Stimulated activated naive B cell treated with anti-CD40 and anti-IgM and Interleukin-4, amounts not matched to agents 10 μg/mL and 1 μg/mL and 100 μg/mL, for 72 hours (primary cell): Measurements from ENCODE around the gene GDPD1.
"Not testable (repeated sequence)": the region's sequence is repeated elsewhere in the genome, so short reads cannot be mapped to it uniquely, and the experiment has no call there.

Source experiments
- ATAC-seq, 2 donors: fragments of 150-1000 bp; cut with Tn5 transposase; replicated peaks; 2 replicates each; pipeline ENCODE4 v1.10.0; 2021; ENCODE audit warnings: moderate library complexity in 1 of 2
- DNase-seq: peaks from one replicate; pipeline ENCODE4 v3.0.0; 2021
- H3K27ac Mint-ChIP-seq: one replicate; pipeline ENCODE4 v1.8.0; 2022; ENCODE audit warnings: mild to moderate bottlenecking, mixed read lengths
- H3K27me3 Mint-ChIP-seq, 2 donors: one replicate each; pipeline ENCODE4 v1.8.0; 2022; ENCODE audit warnings: mixed read lengths in 2 of 2
- H3K36me3 Mint-ChIP-seq, 2 donors: one replicate each; pipeline ENCODE4 v1.8.0; 2022; ENCODE audit warnings: mixed read lengths in 2 of 2, mild to moderate bottlenecking in 1 of 2
- H3K4me1 Mint-ChIP-seq, 2 donors: one replicate each; pipeline ENCODE4 v1.8.0; 2022; ENCODE audit warnings: mixed read lengths in 2 of 2, mild to moderate bottlenecking in 1 of 2
- H3K4me3 Mint-ChIP-seq, 2 donors: one replicate each; pipeline ENCODE4 v1.8.0; 2022; ENCODE audit warnings: mild to moderate bottlenecking in 2 of 2, mixed read lengths in 2 of 2, moderate library complexity in 1 of 2
- H3K9me3 Mint-ChIP-seq, 2 donors: one replicate each; pipeline ENCODE4 v1.8.0; 2022; ENCODE audit warnings: mixed read lengths in 2 of 2, mild to moderate bottlenecking in 1 of 2

Gene GDPD1

GRCh38 chr17:59220328-59221158 lies at the start of gene GDPD1:
TSS of gene GDPD1 (plus strand) at chr17:59220511. CDS start at chr17:59220610, 99 bp downstream.
- no peaks in the 10 kb centered on the region for H3K9me3 Mint-ChIP-seq
- H3K4me1 Mint-ChIP-seq, result peaks cover 5 to 11% of the 10 kb centered on the region in 2 donors
- peak; percentile 95 for DNase-seq
- peak; percentile 99 for ATAC-seq
- H3K27me3 Mint-ChIP-seq, result no peaks in the 10 kb centered on the region
- peak within 1 kb of the TSS; percentile 93 to 99 for H3K4me3 Mint-ChIP-seq
- peaks cover 0 to 4% of the 10 kb centered on the region in 2 donors for H3K36me3 Mint-ChIP-seq
- H3K27ac Mint-ChIP-seq, result peak within 1 kb of the TSS; percentile 94

DNA sequence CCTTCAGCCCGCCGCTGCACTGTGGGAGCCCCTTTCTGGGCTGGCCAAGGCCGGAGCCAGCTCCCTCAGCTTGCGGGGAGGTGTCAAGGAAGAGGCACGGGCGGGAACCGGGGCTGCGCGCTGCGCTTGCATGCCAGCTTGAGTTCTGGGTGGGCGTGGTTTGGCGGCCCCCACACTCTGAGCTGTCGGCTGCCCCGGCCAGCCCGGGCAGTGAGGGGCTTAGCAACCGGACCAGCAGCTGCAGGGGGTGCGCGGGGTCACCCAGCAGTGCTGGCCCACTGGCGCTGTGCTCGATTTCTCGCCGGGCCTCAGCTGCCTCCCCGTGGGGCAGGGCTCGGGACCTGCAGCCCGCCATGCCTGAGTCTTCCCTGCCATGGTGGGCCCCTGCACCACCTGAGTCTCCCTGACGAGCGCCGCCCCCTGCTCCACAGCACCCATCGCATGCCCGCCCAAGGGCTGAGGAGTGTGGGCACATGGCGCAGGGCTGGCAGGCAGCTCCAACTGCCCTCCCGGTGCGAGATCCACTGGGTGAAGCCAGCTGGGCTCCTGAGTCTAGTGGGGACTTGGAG lies 47.8 kb upstream of the GDPD1 start:
- H3K36me3 Mint-ChIP-seq, result peaks cover 6 to 9% of the 10 kb centered on the region in 2 donors
- no peaks in the 10 kb centered on the region for H3K27me3 Mint-ChIP-seq
- no peak overlapping the region for H3K4me3 Mint-ChIP-seq
- peaks cover 5 to 6% of the 10 kb centered on the region in 2 donors for H3K4me1 Mint-ChIP-seq
- ATAC-seq, result no peak
- no peak for DNase-seq
- H3K27ac Mint-ChIP-seq, result no peak overlapping the region
- H3K9me3 Mint-ChIP-seq, result no peaks in the 10 kb centered on the region

DNA sequence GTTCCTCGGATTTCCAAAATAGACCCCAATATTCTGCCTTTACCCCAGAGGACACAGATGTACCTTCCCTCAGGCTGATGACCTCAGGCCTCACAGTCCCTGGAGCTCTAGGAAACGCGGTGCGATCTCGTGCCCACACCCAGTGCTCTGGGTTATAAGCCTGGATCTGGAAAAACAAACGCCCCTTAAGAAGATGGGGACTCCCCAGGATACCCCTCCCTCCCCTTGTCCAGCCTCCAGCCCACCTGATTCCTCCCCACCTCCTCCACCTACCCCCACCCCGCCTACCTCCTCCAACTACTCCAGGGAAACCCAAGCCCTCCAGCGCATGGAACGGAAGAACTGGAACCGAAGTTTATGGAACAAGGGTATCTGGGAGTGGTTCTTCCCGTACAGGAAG lies 45.6 kb upstream of the GDPD1 start:
- no peaks in the 10 kb centered on the region for H3K9me3 Mint-ChIP-seq
- H3K36me3 Mint-ChIP-seq, result peaks cover 6 to 9% of the 10 kb centered on the region in 2 donors
- DNase-seq (no peak), ATAC-seq (no peak)
- no peak overlapping the region for H3K4me3 Mint-ChIP-seq
- no peaks in the 10 kb centered on the region for H3K27me3 Mint-ChIP-seq
- no peak overlapping the region for H3K27ac Mint-ChIP-seq
- peaks cover 3 to 7% of the 10 kb centered on the region in 2 donors for H3K4me1 Mint-ChIP-seq

GRCh38 chr17:59175076-59175475 lies 45.2 kb upstream of the GDPD1 start:
- ATAC-seq (no peak), DNase-seq (no peak)
- H3K27me3 Mint-ChIP-seq, result no peaks in the 10 kb centered on the region
- peaks cover 3 to 7% of the 10 kb centered on the region in 2 donors for H3K4me1 Mint-ChIP-seq
- H3K9me3 Mint-ChIP-seq, result no peaks in the 10 kb centered on the region
- H3K36me3 Mint-ChIP-seq, result peaks cover 6 to 9% of the 10 kb centered on the region in 2 donors
- H3K27ac Mint-ChIP-seq, result no peak overlapping the region
- no peak overlapping the region for H3K4me3 Mint-ChIP-seq

GRCh38 chr17:59178266-59178985 lies 41.9 kb upstream of the GDPD1 start:
- no peak for DNase-seq
- ATAC-seq, result no peak
- no peak overlapping the region for H3K4me3 Mint-ChIP-seq
- H3K27ac Mint-ChIP-seq, result no peak overlapping the region
- H3K36me3 Mint-ChIP-seq, result peaks cover 5 to 6% of the 10 kb centered on the region in 2 donors
- no peaks in the 10 kb centered on the region for H3K27me3 Mint-ChIP-seq
- H3K4me1 Mint-ChIP-seq, result peaks cover 3 to 7% of the 10 kb centered on the region in 2 donors
- H3K9me3 Mint-ChIP-seq, result no peaks in the 10 kb centered on the region

DNA sequence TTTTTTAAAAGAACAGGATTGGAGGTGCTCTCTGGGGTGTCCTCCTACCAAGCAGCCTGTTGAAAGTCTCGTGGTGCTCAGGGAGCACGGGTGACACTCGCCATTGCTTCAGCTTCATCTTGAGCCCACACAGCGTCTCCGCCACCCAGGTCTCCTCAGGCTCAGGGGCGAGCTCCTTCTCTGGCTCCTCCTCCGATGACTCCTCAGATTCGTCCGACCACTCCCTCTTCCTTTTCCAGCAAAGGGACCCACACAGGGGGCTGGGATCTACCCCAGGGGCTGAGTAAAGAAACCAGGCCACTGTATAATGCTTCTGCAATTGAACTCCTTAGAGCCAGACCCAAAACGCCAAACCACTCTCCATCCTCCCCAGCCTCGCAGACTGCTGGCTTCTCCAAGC lies 40.7 kb upstream of the GDPD1 start:
- not testable (repeated sequence) for DNase-seq, H3K27me3 Mint-ChIP-seq, H3K36me3 Mint-ChIP-seq, H3K9me3 Mint-ChIP-seq, H3K27ac Mint-ChIP-seq, ATAC-seq, H3K4me1 Mint-ChIP-seq, H3K4me3 Mint-ChIP-seq

- Mint-ChIP-seq H3K27me3 (no peaks in the 10 kb centered on the region), H3K36me3 (no peaks in the 10 kb centered on the region)
- DNase-seq, result no peak
Measured at GRCh38 chr17:59180626-59181025, 39.7 kb upstream of the GDPD1 start.

DNA sequence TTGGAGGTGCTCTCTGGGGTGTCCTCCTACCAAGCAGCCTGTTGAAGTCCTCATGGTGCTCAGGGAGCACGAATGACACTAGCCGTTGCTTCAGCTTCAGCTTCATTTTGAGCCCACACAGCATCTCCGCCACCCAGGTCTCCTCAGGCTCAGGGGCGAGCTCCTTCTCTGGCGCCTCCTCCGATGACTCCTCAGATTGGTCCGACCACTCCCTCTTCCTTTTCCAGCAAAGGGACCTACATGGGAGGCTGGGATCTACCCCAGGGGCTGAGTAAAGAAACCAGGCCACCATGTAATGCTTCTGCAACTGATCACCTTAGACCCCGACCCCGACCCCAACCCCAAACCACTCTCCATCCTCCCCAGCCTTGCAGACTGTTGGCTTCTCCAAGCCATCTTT lies 38.8 kb upstream of the GDPD1 start:
- ATAC-seq (no peak), DNase-seq (no peak)
- Mint-ChIP-seq H3K36me3 (peaks cover 0 to 2% of the 10 kb centered on the region in 2 donors), H3K4me3 (no peak overlapping the region), H3K27ac (no peak overlapping the region), H3K4me1 (peaks cover 3 to 7% of the 10 kb centered on the region in 2 donors), H3K27me3 (no peaks in the 10 kb centered on the region), H3K9me3 (no peaks in the 10 kb centered on the region)

More at GRCh38 chr17:59180626-59181025, 39.7 kb upstream of the GDPD1 start:
- Mint-ChIP-seq H3K4me1 (peaks cover 3 to 7% of the 10 kb centered on the region in 2 donors), H3K4me3 (no peak overlapping the region), H3K27ac (no peak overlapping the region), H3K9me3 (no peaks in the 10 kb centered on the region)
- no peak for ATAC-seq

DNA sequence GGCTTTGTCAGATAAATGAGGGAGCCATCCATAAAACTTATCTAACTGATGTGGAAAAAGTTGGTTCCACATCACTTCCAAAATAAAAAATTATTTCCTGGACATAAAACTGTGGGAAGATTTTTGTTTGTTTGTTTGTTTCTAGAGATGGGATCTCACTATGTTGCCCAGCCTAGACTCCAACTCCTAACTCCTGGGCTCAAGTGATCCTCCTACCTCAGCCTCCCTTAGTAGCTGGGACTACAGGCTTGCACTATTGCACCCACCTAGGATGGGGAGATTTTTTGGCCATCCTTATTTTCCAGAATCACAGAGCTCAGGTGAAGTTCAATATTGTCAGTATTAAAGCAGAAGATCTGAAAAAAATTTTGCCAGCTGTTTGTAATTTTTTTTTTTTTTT lies 34.3 kb upstream of the GDPD1 start:
- Mint-ChIP-seq H3K4me1 (peaks cover 4 to 5% of the 10 kb centered on the region in 2 donors), H3K36me3 (peaks cover 0 to 2% of the 10 kb centered on the region in 2 donors), H3K27me3 (no peaks in the 10 kb centered on the region), H3K4me3 (no peak overlapping the region), H3K27ac (no peak overlapping the region), H3K9me3 (no peaks in the 10 kb centered on the region)
- ATAC-seq (no peak), DNase-seq (no peak)

DNA sequence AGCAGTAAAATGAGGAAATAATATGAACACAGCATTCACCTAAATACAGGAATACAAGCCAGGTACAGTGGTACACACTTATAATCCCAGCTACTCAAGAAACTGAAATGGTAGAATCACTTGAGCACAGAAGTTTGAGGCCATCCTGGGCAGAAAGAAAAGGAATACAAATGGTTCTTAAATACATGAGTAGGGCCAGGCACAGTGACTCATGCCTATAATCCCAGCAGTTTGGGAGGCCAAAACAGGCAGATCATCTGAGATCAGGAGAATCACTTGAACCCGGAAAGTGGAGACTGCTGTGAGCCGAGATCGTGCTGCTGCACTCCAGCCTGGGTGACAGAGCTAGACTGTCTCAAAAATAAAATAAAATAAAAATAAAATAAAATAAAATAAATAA lies 33.5 kb upstream of the GDPD1 start:
- H3K4me1 Mint-ChIP-seq, result peaks cover 4 to 5% of the 10 kb centered on the region in 2 donors
- no peaks in the 10 kb centered on the region for H3K27me3 Mint-ChIP-seq
- DNase-seq, result no peak
- H3K4me3 Mint-ChIP-seq, result no peak overlapping the region
- no peak for ATAC-seq
- peaks cover 0 to under 1% of the 10 kb centered on the region in 2 donors for H3K9me3 Mint-ChIP-seq
- no peak overlapping the region for H3K27ac Mint-ChIP-seq
- peaks cover 5% of the 10 kb centered on the region in 2 donors for H3K36me3 Mint-ChIP-seq

DNA sequence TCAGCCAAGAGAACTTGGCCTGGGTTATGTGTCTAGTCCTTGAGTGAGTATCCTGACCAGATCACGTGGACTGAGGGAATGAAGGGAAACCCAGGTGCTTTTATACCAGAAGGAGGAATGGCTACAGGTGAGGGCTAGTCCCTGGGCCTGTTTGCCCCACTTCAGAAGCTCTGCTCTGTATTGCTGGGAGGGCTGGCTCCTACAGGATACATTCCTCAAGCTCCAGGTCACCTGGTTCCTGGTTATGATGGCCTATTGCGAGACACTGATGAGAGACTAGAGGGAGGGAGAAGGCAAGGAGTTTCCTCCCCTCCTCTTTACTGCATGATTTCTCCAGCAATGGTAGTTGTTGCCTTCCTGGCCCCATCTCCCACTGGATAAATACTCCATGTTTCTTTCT lies 29.5 kb upstream of the GDPD1 start:
- H3K36me3 Mint-ChIP-seq, result peaks cover 7% of the 10 kb centered on the region in 2 donors
- H3K27ac Mint-ChIP-seq, result no peak overlapping the region
- ATAC-seq (no peak), DNase-seq (no peak)
- H3K4me1 Mint-ChIP-seq, result peaks cover 6 to 15% of the 10 kb centered on the region in 2 donors
- H3K4me3 Mint-ChIP-seq, result no peak overlapping the region
- peaks cover 0 to 2% of the 10 kb centered on the region in 2 donors for H3K9me3 Mint-ChIP-seq
- H3K27me3 Mint-ChIP-seq, result no peaks in the 10 kb centered on the region

DNA sequence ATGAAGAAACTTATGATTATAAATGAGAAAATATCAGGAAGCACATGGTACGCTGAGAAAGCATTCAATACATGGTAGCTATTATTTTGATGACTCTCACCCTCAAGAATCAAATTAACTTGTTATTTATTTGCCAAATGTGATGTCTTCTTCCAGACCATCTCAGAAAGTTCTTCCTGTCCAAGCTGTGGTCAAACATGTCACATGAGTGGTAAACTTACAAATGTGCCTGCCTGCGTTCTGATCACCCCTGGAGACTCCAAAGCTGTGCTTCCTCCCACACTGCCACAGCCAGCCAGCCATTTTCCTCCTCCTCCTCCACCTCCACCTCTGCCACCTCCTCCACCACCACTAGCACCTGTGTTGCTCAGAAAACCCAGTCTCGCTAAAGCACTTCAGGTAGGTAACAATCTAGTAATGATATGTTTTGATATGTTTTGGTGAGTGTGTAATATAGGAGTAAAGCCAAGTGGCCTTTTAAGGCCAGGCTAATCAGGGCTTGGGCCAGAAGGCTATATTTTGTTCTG lies 26.9 kb upstream of the GDPD1 start:
- Mint-ChIP-seq H3K9me3 (peaks cover 0 to 2% of the 10 kb centered on the region in 2 donors), H3K4me1 (peaks cover 2 to 10% of the 10 kb centered on the region in 2 donors), H3K27me3 (no peaks in the 10 kb centered on the region), H3K36me3 (peaks cover 5 to 7% of the 10 kb centered on the region in 2 donors), H3K27ac (no peak overlapping the region), H3K4me3 (no peak overlapping the region)
- no peak for ATAC-seq
- no peak for DNase-seq

GRCh38 chr17:59199398-59199797 lies 20.9 kb upstream of the GDPD1 start:
- ATAC-seq (no peak), DNase-seq (no peak)
- Mint-ChIP-seq H3K9me3 (no peaks in the 10 kb centered on the region), H3K27me3 (no peaks in the 10 kb centered on the region), H3K36me3 (no peaks in the 10 kb centered on the region), H3K27ac (no peak overlapping the region), H3K4me1 (peaks cover 0 to under 1% of the 10 kb centered on the region in 2 donors), H3K4me3 (no peak overlapping the region)

DNA sequence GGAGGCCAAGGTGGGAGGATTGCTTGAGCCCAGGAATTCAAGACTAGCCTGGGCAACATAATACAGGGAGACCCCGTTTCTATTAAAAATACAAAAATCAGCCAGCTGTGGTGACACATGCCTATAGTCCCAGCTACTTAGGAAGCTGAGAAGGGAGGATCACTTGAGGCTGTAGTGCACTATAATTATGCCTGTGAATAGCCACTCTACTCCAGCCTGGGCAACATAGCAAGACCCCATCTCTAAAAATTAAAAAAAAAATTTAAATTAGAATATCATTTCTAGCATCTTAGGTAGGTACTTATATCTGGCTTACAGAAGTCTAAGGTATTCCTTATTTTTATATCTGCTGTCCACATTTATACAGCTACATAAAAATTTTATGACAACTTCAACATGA lies 18.0 kb upstream of the GDPD1 start:
- no peaks in the 10 kb centered on the region for H3K9me3 Mint-ChIP-seq
- no peaks in the 10 kb centered on the region for H3K4me1 Mint-ChIP-seq
- H3K27ac Mint-ChIP-seq, result no peak overlapping the region
- H3K4me3 Mint-ChIP-seq, result no peak overlapping the region
- H3K36me3 Mint-ChIP-seq, result no peaks in the 10 kb centered on the region
- ATAC-seq, result no peak
- no peaks in the 10 kb centered on the region for H3K27me3 Mint-ChIP-seq
- DNase-seq, result no peak
